NT2/D1 (cell line): Measurements from ENCODE around the gene PKNOX2.

ENCODE experiments used
- DNase-seq: peaks from one replicate; pipeline ENCODE4 v3.0.0-alpha.2; 2011; ENCODE audit warnings: low read depth, low spot score
- H3K27me3 ChIP-seq: 2 replicates; pipeline ENCODE4 v1.6.0; 2011; ENCODE audit warnings: mild to moderate bottlenecking; ENCODE audit not compliant: insufficient read length, insufficient read depth
- H3K36me3 ChIP-seq: 2 replicates; pipeline ENCODE4 v1.6.1; 2011; ENCODE audit warnings: mild to moderate bottlenecking, low read length, mixed read lengths; ENCODE audit not compliant: insufficient read depth, insufficient read length
- H3K4me1 ChIP-seq: 2 replicates; pipeline ENCODE4 v1.5.1; 2011; ENCODE audit not compliant: insufficient read depth, insufficient read length
- H3K4me3 ChIP-seq: 2 replicates; pipeline ENCODE4 v1.5.1; 2011; ENCODE audit warnings: low read depth; ENCODE audit not compliant: insufficient read length
- H3K9ac ChIP-seq: 2 replicates; pipeline ENCODE4 v1.6.0; 2011; ENCODE audit warnings: low read depth; ENCODE audit not compliant: insufficient read length
- H3K9me3 ChIP-seq: 2 replicates; pipeline ENCODE4 v1.5.1; 2011; ENCODE audit warnings: mild to moderate bottlenecking, low read length; ENCODE audit not compliant: insufficient read depth
- SUZ12 ChIP-seq: IDR thresholded peaks from 2 replicates; pipeline ENCODE4 v1.6.1; 2011; ENCODE audit not compliant: insufficient read length, insufficient read depth; ENCODE audit errors: extremely low read depth
- YY1 ChIP-seq: IDR thresholded peaks from 2 replicates; pipeline ENCODE4 v1.6.1; 2011; ENCODE audit not compliant: insufficient read length, insufficient read depth
- ZNF274 ChIP-seq: IDR thresholded peaks from 2 replicates; pipeline ENCODE4 v1.6.1; 2011; ENCODE audit warnings: mild to moderate bottlenecking, low read depth, low read length

The PKNOX2 gene

DNA sequence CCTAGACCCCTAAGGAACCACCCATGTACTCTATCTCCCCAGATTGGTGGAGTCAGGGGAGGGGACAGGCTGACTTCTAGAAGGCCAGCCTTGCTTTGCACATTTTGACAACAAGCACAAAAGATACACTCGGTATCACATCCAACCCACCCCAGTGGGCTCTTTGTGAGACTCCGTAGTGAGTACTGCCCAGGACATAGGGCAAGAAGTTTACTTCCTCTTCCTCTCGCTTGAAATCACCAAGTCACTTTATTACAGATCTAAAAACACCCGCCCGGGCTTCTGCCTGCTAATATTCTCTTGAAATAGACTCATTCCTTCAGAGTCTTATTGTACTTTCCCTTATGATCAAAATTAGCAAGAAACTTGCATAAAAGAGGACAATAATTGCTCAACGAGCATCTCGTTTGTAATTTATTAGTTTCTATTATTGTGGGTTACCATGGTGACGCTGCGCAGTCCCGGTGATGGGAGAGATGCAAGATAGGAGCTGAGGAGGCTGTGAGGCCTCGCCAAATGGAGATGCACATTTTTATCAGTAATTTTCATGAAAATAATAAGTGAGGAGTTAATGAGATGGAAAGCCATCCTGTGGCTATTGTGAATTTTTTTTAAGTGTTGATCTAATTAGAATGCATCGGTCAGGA lies 234.6 kb downstream of the PKNOX2 start:
- H3K4me3 ChIP-seq = no peak overlapping the region
- H3K9me3 ChIP-seq = no peaks in the 10 kb centered on the region
- DNase-seq = no peak
- H3K4me1 ChIP-seq = peaks cover 20% of the 10 kb centered on the region
- H3K9ac ChIP-seq = no peak overlapping the region
- no peaks in the 10 kb centered on the region for H3K27me3 ChIP-seq
- peaks cover 13% of the 10 kb centered on the region for H3K36me3 ChIP-seq
- TF ChIP-seq SUZ12 = no peak
- no peak for TF ChIP-seq ZNF274
- TF ChIP-seq YY1 = no peak

- DNase-seq = no peak
- no peak overlapping the region for H3K4me3 ChIP-seq
- TF ChIP-seq ZNF274 = no peak
- TF ChIP-seq SUZ12 = no peak
- TF ChIP-seq YY1 = no peak
- H3K4me1 ChIP-seq = peaks cover 25% of the 10 kb centered on the region
- H3K9ac ChIP-seq = no peak overlapping the region
- peaks cover 13% of the 10 kb centered on the region for H3K36me3 ChIP-seq
- no peaks in the 10 kb centered on the region for H3K27me3 ChIP-seq
- H3K9me3 ChIP-seq = no peaks in the 10 kb centered on the region
Observed at GRCh38 chr11:125399945-125400344, 235.4 kb downstream of the PKNOX2 start.

DNA sequence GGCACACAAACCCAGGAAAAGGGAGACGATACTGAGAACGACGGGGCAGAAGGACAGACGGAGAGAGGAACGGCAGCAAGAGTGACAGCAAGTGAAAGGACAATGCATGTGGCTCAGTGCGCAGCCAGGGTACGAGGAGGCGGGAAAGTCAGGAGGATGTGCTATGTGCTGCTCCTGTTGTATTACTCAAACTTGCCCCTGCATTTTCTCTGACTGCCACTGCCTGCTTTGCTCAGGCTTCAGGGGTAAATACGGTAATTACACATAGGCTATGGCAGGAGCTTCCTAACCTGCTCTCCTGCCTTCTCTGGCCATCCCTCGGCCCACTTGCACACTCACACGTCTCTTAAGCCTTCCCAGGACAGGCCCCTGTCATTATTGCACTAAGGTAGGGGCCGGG lies 236.7 kb downstream of the PKNOX2 start:
- DNase-seq = no peak
- H3K4me1 ChIP-seq = peaks cover 25% of the 10 kb centered on the region
- no peak for TF ChIP-seq ZNF274
- no peak for TF ChIP-seq YY1
- no peak for TF ChIP-seq SUZ12
- H3K27me3 ChIP-seq = no peaks in the 10 kb centered on the region
- H3K4me3 ChIP-seq = no peak overlapping the region
- no peak overlapping the region for H3K9ac ChIP-seq
- H3K9me3 ChIP-seq = no peaks in the 10 kb centered on the region
- peaks cover 13% of the 10 kb centered on the region for H3K36me3 ChIP-seq

GRCh38 chr11:125401746-125402145 lies 237.2 kb downstream of the PKNOX2 start:
- Histone ChIP-seq H3K36me3 (peaks cover 13% of the 10 kb centered on the region), H3K4me3 (no peak overlapping the region), H3K4me1 (peaks cover 25% of the 10 kb centered on the region), H3K27me3 (no peaks in the 10 kb centered on the region), H3K9ac (no peak overlapping the region), H3K9me3 (no peaks in the 10 kb centered on the region)
- TF ChIP-seq YY1 = no peak
- no peak for TF ChIP-seq ZNF274
- no peak for TF ChIP-seq SUZ12
- peak; percentile 71 for DNase-seq

DNA sequence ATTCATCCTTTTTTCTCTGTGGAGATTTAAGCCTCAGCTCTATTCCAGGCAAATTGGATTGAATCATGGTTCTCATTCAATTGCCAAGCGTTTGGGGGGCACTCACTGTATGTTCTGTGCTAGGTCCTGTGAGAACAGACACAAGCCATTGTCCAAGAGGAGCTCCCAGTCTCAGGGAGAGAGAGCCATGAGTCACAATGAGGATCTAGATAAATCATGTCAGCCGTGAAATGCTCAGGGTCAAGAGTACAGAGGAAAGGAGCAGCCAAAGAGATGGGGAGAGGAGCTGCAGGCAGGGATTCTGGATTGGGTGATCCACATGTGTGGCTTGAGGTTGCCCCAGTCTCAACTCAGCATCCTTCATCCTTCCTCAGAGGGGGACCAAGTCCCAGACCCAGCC lies 237.9 kb downstream of the PKNOX2 start:
- H3K9ac ChIP-seq = no peak overlapping the region
- H3K9me3 ChIP-seq = no peaks in the 10 kb centered on the region
- H3K36me3 ChIP-seq = peaks cover 13% of the 10 kb centered on the region
- TF ChIP-seq ZNF274 (no peak), SUZ12 (no peak), YY1 (no peak)
- no peaks in the 10 kb centered on the region for H3K27me3 ChIP-seq
- DNase-seq = no peak
- peaks cover 25% of the 10 kb centered on the region for H3K4me1 ChIP-seq
- no peak overlapping the region for H3K4me3 ChIP-seq

GRCh38 chr11:125404157-125404810 lies 239.7 kb downstream of the PKNOX2 start:
- no peak for TF ChIP-seq YY1
- no peak for TF ChIP-seq ZNF274
- Histone ChIP-seq H3K27me3 (no peaks in the 10 kb centered on the region), H3K4me3 (no peak overlapping the region), H3K9me3 (no peaks in the 10 kb centered on the region), H3K4me1 (peaks cover 27% of the 10 kb centered on the region), H3K36me3 (peaks cover 3% of the 10 kb centered on the region), H3K9ac (peak overlapping the region; percentile 39)
- no peak for DNase-seq
